ENCODE data around the gene EBP. TPM values are rescaled to one million over a fixed set of nuclear protein-coding genes. Genes with fewer than 3 reads are reported as not detected.

Gene EBP
- total RNA-seq (10 to 100 TPM; 25.1 to 36.3 (median 32.0) TPM), polyA plus RNA-seq (10 to 100 TPM; 46.4 to 62.3 (median 57.8) TPM)
- long read RNA-seq, donor 1, partial matches to known transcripts, result 16 of 20 reads
- long read RNA-seq, donor 1, other reads (novel, unspliced or antisense), result 0 of 20 reads
- long read RNA-seq, donor 2, transcript EBP-205 (5 exons, 1,775 nt), result major isoform, 5 of 16 reads
- long read RNA-seq, donor 2, partial matches to known transcripts, result 10 of 16 reads
- long read RNA-seq, donor 2, other reads (novel, unspliced or antisense), result 0 of 16 reads

- H3K4me1 ChIP-seq, result peaks cover 0 to 28% (median 14%) of the 10 kb centered on the region in 6 donors
- WGBS, 5 donors, result 1 to 59% (median 5%) methylated on average over 11 to 66 of the region's 66 CpGs
- peak within 1 kb of the TSS; percentile 48 to 91 (median 86) for H3K27ac ChIP-seq
- H3K36me3 ChIP-seq, result peaks cover 0 to 27% (median 0%) of the 10 kb centered on the region in 6 donors
- TF ChIP-seq CTCF (IDR thresholded peaks at IDR 0.05 in 8 of 11, conservative IDR thresholded peaks at IDR 0.05 in 3 of 11) (peak in 1 of 11 experiments; percentile 11), POLR2A (IDR thresholded peaks at IDR 0.05) (peak in 2 of 3 donors; percentile 16 to 48), POLR2AphosphoS5 (IDR thresholded peaks at IDR 0.05) (peak; percentile 88 to 91 (median 90))
- H3K9me3 ChIP-seq, result no peaks in the 10 kb centered on the region
- intact Hi-C loops (cut with DNase I; ENCODE audit: low total_unique reads), result no loop called here
- H3K4me3 ChIP-seq, result peak within 1 kb of the TSS; percentile 26 to 79 (median 52)
- no peaks in the 10 kb centered on the region for H3K27me3 ChIP-seq (replicated peaks in 1 of 7)
- peak; percentile 94 for DNase-seq
Observed at GRCh38 chrX:48521353-48522243, at the start of gene EBP. EBP (plus strand) TSS chrX:48521808; CDS start chrX:48523772, 1,964 bp downstream.

- Histone ChIP-seq H3K27me3 (replicated peaks in 1 of 7) (peaks cover 0 to 5% (median 0%) of the 10 kb centered on the region in 7 donors), H3K9me3 (no peaks in the 10 kb centered on the region), H3K27ac (no peak overlapping the region), H3K4me1 (peaks cover 0 to 41% (median 12%) of the 10 kb centered on the region in 6 donors), H3K4me3 (no peak overlapping the region), H3K36me3 (no peaks in the 10 kb centered on the region)
- DNase-seq, result no peak
- WGBS, 5 donors, result 78 to 94% (median 87%) methylated on average over 8 to 9 of the region's 9 CpGs
- TF ChIP-seq POLR2AphosphoS5 (IDR thresholded peaks at IDR 0.05) (no peak), CTCF (IDR thresholded peaks at IDR 0.05 in 8 of 11, conservative IDR thresholded peaks at IDR 0.05 in 3 of 11) (no peak), POLR2A (IDR thresholded peaks at IDR 0.05) (no peak)
- intact Hi-C loops (cut with DNase I; ENCODE audit: low total_unique reads), result loop anchor here (10.0 kb wide), 1 partner anchor 387 kb away; no protein-coding TSS in a partner anchor
Observed at GRCh38 chrX:48472225-48472624, 49.4 kb upstream of the EBP start.

GRCh38 chrX:48472851-48473703, 48.5 kb upstream of the EBP start:
- Histone ChIP-seq H3K4me1 (peaks cover 0 to 41% (median 11%) of the 10 kb centered on the region in 6 donors), H3K4me3 (no peak overlapping the region), H3K27me3 (replicated peaks in 1 of 7) (no peaks in the 10 kb centered on the region), H3K27ac (no peak overlapping the region), H3K36me3 (peaks cover 0 to 2% (median 0%) of the 10 kb centered on the region in 6 donors), H3K9me3 (no peaks in the 10 kb centered on the region)
- 74 to 89% (median 83%) methylated on average over 9 to 12 of the region's 12 CpGs for WGBS, 5 donors
- intact Hi-C loops (cut with DNase I; ENCODE audit: low total_unique reads), result loop anchor here (10.0 kb wide), 1 partner anchor 388 kb away; no protein-coding TSS in a partner anchor
- DNase-seq, result no peak
- TF ChIP-seq POLR2A (IDR thresholded peaks at IDR 0.05) (no peak), CTCF (IDR thresholded peaks at IDR 0.05 in 8 of 11, conservative IDR thresholded peaks at IDR 0.05 in 3 of 11) (no peak), POLR2AphosphoS5 (IDR thresholded peaks at IDR 0.05) (no peak)

Measured in spleen (tissue), 13 donors.